GM12878 (cell line): ENCODE results near the gene LGI4. TPM values are rescaled to one million over a fixed set of nuclear protein-coding genes. Genes with fewer than 3 reads are reported as not detected.

ENCODE experiments used
- ATAC-seq: fragments of 200-7000 bp; cut with Tn5 transposase; 3 replicates; pipeline ENCODE4 v1.9.1; 2020; ENCODE audit warnings: mild to moderate bottlenecking, moderate library complexity
- BruUV-seq: library from RNA; stranded (reverse); fragments of 400-500 nt; replicated peaks from 2 replicates; lab custom pipeline; 2021; lab: Mats Ljungman, UMichigan
- CTCF ChIA-PET: fragments of 300-600 bp; sonication (Branson Sonifier 250); formaldehyde crosslinking; extraction: SDS; loops from one replicate; lab custom pipeline; 2021; ENCODE audit warnings: inconsistent platforms; lab: Yijun Ruan, JAX
- POLR2A ChIA-PET: fragments of 350-600 bp; formaldehyde crosslinking; extraction: SDS; loops from one replicate; lab custom pipeline; 2021; ENCODE audit warnings: inconsistent platforms; lab: Charles Lee
- RAD21 ChIA-PET: fragments of 300-600 bp; sonication (Branson Sonifier 250); formaldehyde crosslinking; loops from one replicate; lab custom pipeline; 2023; ENCODE audit warnings: antibody characterized with exemption; ENCODE audit not compliant: unreplicated experiment; lab: Charles Lee
- SMC1A ChIA-PET: fragments of 300-600 bp; sonication (Branson Sonifier 250); formaldehyde crosslinking; loops from one replicate; lab custom pipeline; 2023; ENCODE audit not compliant: unreplicated experiment, uncharacterized antibody; lab: Charles Lee
- DNase-seq: peaks from one replicate; pipeline ENCODE4 v3.0.0-alpha.2; 2011; ENCODE audit warnings: low read depth, low spot score
- FAIRE-seq: peaks from 3 replicates; lab custom pipeline; 2011; peaks lifted over from hg19 to GRCh38; lab: Jason Lieb, UNC
- H2AFZ ChIP-seq: 2 replicates; pipeline ENCODE4 v1.6.0; 2011; ENCODE audit warnings: low read depth, low read length, control low read depth; ENCODE audit not compliant: control insufficient read depth
- H3K27ac ChIP-seq: 2 replicates; pipeline ENCODE4 v1.5.1; 2011; ENCODE audit warnings: control low read depth; ENCODE audit not compliant: control insufficient read depth, insufficient read depth
- H3K27me3 ChIP-seq, 2 experiments: replicated peaks in 1 of 2; 2 replicates each; pipeline versions ENCODE4 v1.6.0 to v1.6.1; 2011; ENCODE audit warnings: low read length in 1 of 2; ENCODE audit not compliant: control insufficient read depth in 2 of 2, insufficient read depth in 2 of 2
- H3K36me3 ChIP-seq, 2 experiments: 2 replicates each; pipeline ENCODE4 v1.5.1; 2011; ENCODE audit warnings: low read length in 1 of 2; ENCODE audit not compliant: control insufficient read depth in 2 of 2, insufficient read depth in 2 of 2
- H3K4me1 ChIP-seq: 2 replicates; pipeline ENCODE4 v1.6.1; 2011; ENCODE audit warnings: mild to moderate bottlenecking, low read length, moderate library complexity, mixed read lengths; ENCODE audit not compliant: control insufficient read depth, insufficient read depth
- H3K4me2 ChIP-seq: 2 replicates; pipeline ENCODE4 v1.6.0; 2011; ENCODE audit warnings: control low read depth; ENCODE audit not compliant: control insufficient read depth, insufficient read depth
- H3K4me3 ChIP-seq: fragments of 200-600 bp; sonication (generic); 2 replicates; pipeline ENCODE4 v1.5.1; 2016
- H3K79me2 ChIP-seq: 2 replicates; pipeline ENCODE4 v1.6.0; 2011; ENCODE audit warnings: low read length; ENCODE audit not compliant: control insufficient read depth, insufficient read depth
- H3K9ac ChIP-seq: 2 replicates; pipeline ENCODE4 v1.8.0; 2011; ENCODE audit warnings: low read length, control low read depth, mixed read lengths; ENCODE audit not compliant: control insufficient read depth, insufficient read depth
- H3K9me3 ChIP-seq: replicated peaks from 3 replicates; pipeline ENCODE4 v1.5.1; 2011; ENCODE audit warnings: mild to moderate bottlenecking, low read length; ENCODE audit not compliant: control insufficient read depth, insufficient read depth
- H4K20me1 ChIP-seq: 2 replicates; pipeline ENCODE4 v1.6.0; 2011; ENCODE audit not compliant: control insufficient read depth, insufficient read depth
- CHD1 ChIP-seq: IDR thresholded peaks from 2 replicates; pipeline ENCODE4 v1.6.1; 2012; ENCODE audit warnings: low read depth, low read length, improper control_type of control experiment
- CHD4 ChIP-seq: fragments of 200-600 bp; sonication (generic); IDR thresholded peaks from 2 replicates; pipeline ENCODE4 v1.6.1; 2016; ENCODE audit warnings: mild to moderate bottlenecking
- CREM ChIP-seq: IDR thresholded peaks from 2 replicates; pipeline ENCODE4 v1.6.1; 2014; ENCODE audit warnings: antibody characterized with exemption, low read depth
- CTCF ChIP-seq, 3 experiments: IDR thresholded peaks in 2 of 3; conservative IDR thresholded peaks in 1 of 3; 2 replicates each; pipeline ENCODE4 v1.5.1; 2011; ENCODE audit warnings: low read depth in 3 of 3, low read length in 3 of 3, mild to moderate bottlenecking in 3 of 3, control low read depth in 2 of 3, moderate library complexity in 2 of 3, inconsistent platforms in 1 of 3, mixed read lengths in 1 of 3; ENCODE audit not compliant: control insufficient read depth in 2 of 3, insufficient read depth in 1 of 3; ENCODE audit errors: extremely low read depth in 1 of 3
- GABPA ChIP-seq: IDR thresholded peaks from 2 replicates; pipeline ENCODE4 v1.6.1; 2014; ENCODE audit warnings: antibody characterized with exemption, low read depth, mild to moderate bottlenecking, inconsistent platforms
- NFYA ChIP-seq: IDR thresholded peaks from 2 replicates; pipeline ENCODE4 v1.6.1; 2011; ENCODE audit warnings: low read depth, mild to moderate bottlenecking, low read length, improper control_type of control experiment, borderline replicate concordance
- RB1 ChIP-seq: fragments of 450-650 bp; formaldehyde crosslinking; IDR thresholded peaks from 2 replicates; pipeline ENCODE4 v1.6.1; 2017; ENCODE audit warnings: mild to moderate bottlenecking, borderline replicate concordance
- RUNX3 ChIP-seq: IDR thresholded peaks from 2 replicates; pipeline ENCODE4 v1.6.1; 2012; ENCODE audit warnings: low read length, inconsistent platforms
- YBX1 ChIP-seq: fragments of 450-650 bp; IDR thresholded peaks from 2 replicates; pipeline ENCODE4 v1.6.1; 2016; ENCODE audit warnings: antibody characterized with exemption
- ZBTB33 ChIP-seq: fragments of 450-650 bp; IDR thresholded peaks from 2 replicates; pipeline ENCODE4 v1.6.1; 2017; ENCODE audit warnings: mild to moderate bottlenecking
- ZBTB4 ChIP-seq: fragments of 450-650 bp; formaldehyde crosslinking; IDR thresholded peaks from 2 replicates; pipeline ENCODE4 v1.4.0; 2022; ENCODE audit warnings: mild to moderate bottlenecking, moderate library complexity
- ZBTB40 ChIP-seq: fragments of 450-650 bp; IDR thresholded peaks from 2 replicates; pipeline ENCODE4 v1.6.1; 2016; ENCODE audit warnings: mild to moderate bottlenecking, moderate library complexity, borderline replicate concordance
- ZNF622 ChIP-seq: fragments of 450-650 bp; IDR thresholded peaks from 2 replicates; pipeline ENCODE4 v1.6.1; 2017; ENCODE audit warnings: mild to moderate bottlenecking, inconsistent platforms
- WGBS: methylation state at CpG from one replicate; pipeline ENCODE4 v1.1.6; 2016; ENCODE audit warnings: low lambda C conversion rate; ENCODE audit not compliant: insufficient replicate concordance, insufficient coverage; ENCODE audit errors: missing lambda C conversion rate; 5-methylcytosine and 5-hydroxymethylcytosine counted together
- in situ Hi-C: fragments of 300-500 bp; cut with MboI; formaldehyde crosslinking; loops from 9 replicates; pipeline ENCODE4 v1.14.3; 2018; ENCODE audit warnings: mixed read lengths
- intact Hi-C: fragments of 100-400 bp; cut with micrococcal nuclease; formaldehyde crosslinking; loops from one replicate; pipeline ENCODE4 v1.14.2; 2022; ENCODE audit not compliant: unreplicated experiment
- polyA plus RNA-seq, 11 experiments: library from polyadenylated mRNA; depleted of rRNA in 4 of 11; unstranded in 6 of 11; stranded (reverse) in 5 of 11; fragments of >200 nt; fragmentation: Nextera tagmentation in 4 of 11; fragmentation: Illumina TruSeq in 1 of 11; extraction: Ambion mirVana in 4 of 11; extraction: Trizol in 1 of 11; gene quantifications; 1 replicate in 1 of 11; 2 replicates in 10 of 11; pipeline versions ENCODE4 v1.2.1 to v1.2.3, GENCODE V29; 2011 to 2016; ENCODE audit warnings: inconsistent platforms in 2 of 11, missing spikeins in 2 of 11, low read depth in 1 of 11
- total RNA-seq, 4 experiments: library from RNA; depleted of rRNA in 3 of 4; stranded (reverse); fragments of >200 nt in 3 of 4; fragmentation: Illumina TruSeq in 1 of 4; extraction: Trizol in 1 of 4; gene quantifications; 2 replicates each; pipeline versions ENCODE4 v1.2.1 to v1.2.3, GENCODE V29; 2013 to 2021

The LGI4 gene
- total and polyA plus RNA-seq, 10 of the 15 experiments (the other 5 are each of a cell fraction or from before 2014, with no cell fraction given): 0.11 TPM; not detected in 9

- FAIRE-seq: no peak
- no peaks in the 10 kb centered on the region for H3K27me3 ChIP-seq
- no peak overlapping the region for H3K4me3 ChIP-seq
- in situ Hi-C loops (no loop called here), intact Hi-C loops (no loop called here)
- H3K79me2 ChIP-seq: no peaks in the 10 kb centered on the region
- RAD21 ChIA-PET: no interaction called here
- SMC1A ChIA-PET: no interaction called here
- H3K9me3 ChIP-seq: no peaks in the 10 kb centered on the region; the same call in 2 of the 3 replicates
- no peak overlapping the region for H3K9ac ChIP-seq
- no peaks in the 10 kb centered on the region for H4K20me1 ChIP-seq
- H3K4me1 ChIP-seq: no peaks in the 10 kb centered on the region
- CTCF ChIA-PET: interaction anchor here (0.9 kb wide), 1 partner anchor 32 kb away, joined by 3 read pairs; no protein-coding TSS in a partner anchor
- H3K36me3 ChIP-seq: no peaks in the 10 kb centered on the region
- no TSS peak for BruUV-seq
- TF ChIP-seq CREM: no peak
- no peak for TF ChIP-seq ZBTB40
- TF ChIP-seq CHD4: no peak
- TF ChIP-seq YBX1: no peak
- TF ChIP-seq CHD1: no peak
- TF ChIP-seq NFYA: no peak
- TF ChIP-seq RB1: no peak
- no peak for TF ChIP-seq CTCF (IDR thresholded peaks at IDR 0.05 in 2 of 3, conservative IDR thresholded peaks at IDR 0.05 in 1 of 3; ENCODE audit: control insufficient read depth in 2 of 3, extremely low read depth in 1 of 3, insufficient read depth in 1 of 3, low read depth in 3 of 3, low read length in 3 of 3)
- TF ChIP-seq ZBTB33: no peak
- TF ChIP-seq RUNX3: no peak
- TF ChIP-seq GABPA: no peak
- no peak for TF ChIP-seq ZBTB4 (CRISPR knock-in tag)
- TF ChIP-seq ZNF622: no peak
- H3K4me2 ChIP-seq: no peak overlapping the region
- WGBS: 32% methylated on average over 11 of the region's 11 CpGs
- no peak overlapping the region for H3K27ac ChIP-seq
- no peak for ATAC-seq
- DNase-seq: no peak
- POLR2A ChIA-PET: no interaction called here
- no peak overlapping the region for H2AFZ ChIP-seq
Measured at GRCh38 chr19:35104361-35104760, 30.5 kb downstream of the LGI4 start.
